ENCODE data around the gene TMEFF2. TPM values are rescaled to one million over a fixed set of nuclear protein-coding genes. Genes with fewer than 3 reads are reported as not detected.

Gene TMEFF2
- total and polyA plus RNA-seq, 2 of the 8 experiments (the other 6 are each of a cell fraction or from before 2014, with no cell fraction given) = 0.91 to 3.7 TPM

DNA sequence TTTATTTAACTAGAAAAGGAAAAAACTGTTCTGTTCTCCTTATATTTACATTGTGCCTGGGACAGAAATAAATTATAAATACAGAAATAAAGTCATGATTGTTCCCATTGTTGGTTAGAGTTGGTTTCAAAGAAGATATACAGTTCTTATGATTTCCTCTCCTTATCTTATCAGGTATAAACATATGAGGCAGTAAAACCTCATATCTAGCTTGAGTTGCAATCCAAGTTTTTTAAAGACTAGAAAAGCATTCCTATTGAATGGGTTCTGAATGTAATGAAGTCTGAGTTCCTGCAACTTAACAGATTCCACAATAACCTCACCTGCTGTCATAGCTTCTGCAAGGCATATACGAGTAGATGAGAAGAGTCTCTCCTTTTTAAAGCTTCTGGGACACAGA lies 233.2 kb downstream of the TMEFF2 start:
- no peak overlapping the region for H2BK20ac ChIP-seq (ENCODE audit: low read length)
- no peak overlapping the region for H4K5ac ChIP-seq (ENCODE audit: insufficient read length, low read depth, low read length)
- ChIA-PET CTCF (ENCODE audit: partially characterized antibody) (interaction anchor here (1.1 kb wide), 1 partner anchor 32 kb away, joined by 3 read pairs; no protein-coding TSS in a partner anchor), POLR2A (ENCODE audit: partially characterized antibody) (no interaction called here)
- H4K91ac ChIP-seq (replicated peaks; ENCODE audit: insufficient read length, low read length) = no peak overlapping the region
- H3K23ac ChIP-seq (ENCODE audit: insufficient read length) = no peak overlapping the region
- H3K4me1 ChIP-seq (replicated peaks in 1 of 4; ENCODE audit: control insufficient read depth in 3 of 4, insufficient read depth in 4 of 4, low read length in 3 of 4) = no peaks in the 10 kb centered on the region
- H2BK15ac ChIP-seq (ENCODE audit: low read length) = no peak overlapping the region
- no peak overlapping the region for H3K9ac ChIP-seq (replicated peaks in 1 of 4; ENCODE audit: extremely low read depth in 1 of 4, low read depth in 3 of 4, low read length in 3 of 4)
- H3K18ac ChIP-seq (ENCODE audit: extremely low read depth, low read length) = no peak overlapping the region
- no peaks in the 10 kb centered on the region; the same call in 1 of the 2 replicates for H3K23me2 ChIP-seq (ENCODE audit: low read depth, low read length)
- 75% methylated on average over 1 of the region's 1 CpG; no CpG with 5 or more reads in 1 of the 2 experiments for WGBS, 2 experiments (ENCODE audit: extremely low coverage in 1 of 2, insufficient coverage in 1 of 2, insufficient read length in 1 of 2, insufficient replicate concordance in 2 of 2, low coverage in 1 of 2, low lambda C conversion rate in 2 of 2, missing lambda C conversion rate in 1 of 2)
- H3K14ac ChIP-seq (ENCODE audit: insufficient read length) = no peak overlapping the region
- no peaks in the 10 kb centered on the region for H3K79me1 ChIP-seq (ENCODE audit: low read depth, low read length)
- no peaks in the 10 kb centered on the region for H4K20me1 ChIP-seq (replicated peaks in 1 of 2; ENCODE audit: control insufficient read depth in 1 of 2, insufficient read depth in 2 of 2, low read length in 2 of 2)
- no peak overlapping the region for H2AK5ac ChIP-seq (ENCODE audit: low read depth, low read length)
- no peaks in the 10 kb centered on the region for H3K9me3 ChIP-seq (ENCODE audit: insufficient read depth in 2 of 2, low read depth in 1 of 2, low read length in 1 of 2)
- no peak overlapping the region for H2BK120ac ChIP-seq (replicated peaks; ENCODE audit: low read depth, low read length)
- H3K79me2 ChIP-seq (ENCODE audit: control insufficient read depth in 1 of 2, insufficient read depth in 2 of 2, low read length in 2 of 2) = no peaks in the 10 kb centered on the region
- no peaks in the 10 kb centered on the region for H3K36me3 ChIP-seq (ENCODE audit: control insufficient read depth in 2 of 4, insufficient read depth in 4 of 4, low read length in 3 of 4)
- H3K4ac ChIP-seq (replicated peaks; ENCODE audit: insufficient read length, low read depth, low read length) = no peak overlapping the region
- H2AFZ ChIP-seq (ENCODE audit: low read length) = no peak overlapping the region
- H3K27me3 ChIP-seq (replicated peaks in 1 of 4; ENCODE audit: control insufficient read depth in 3 of 4, extremely low read depth in 1 of 4, insufficient read depth in 3 of 4, low read length in 3 of 4) = no peaks in the 10 kb centered on the region
- H2BK12ac ChIP-seq (ENCODE audit: low read depth, low read length) = no peak overlapping the region
- no peak overlapping the region for H4K8ac ChIP-seq (ENCODE audit: extremely low read depth, insufficient read depth, low read length)
- H3K27ac ChIP-seq (ENCODE audit: low read depth, low read length) = no peak overlapping the region
- H3K4me2 ChIP-seq (ENCODE audit: insufficient read depth in 1 of 2, low read depth in 2 of 2, low read length in 2 of 2) = no peak overlapping the region
- H3K56ac ChIP-seq (replicated peaks; ENCODE audit: insufficient read length, low read depth, low read length) = no peak overlapping the region
- H3K4me3 ChIP-seq (ENCODE audit: extremely low read depth in 1 of 4, insufficient read depth in 2 of 4, low read depth in 3 of 4, low read length in 4 of 4) = no peak overlapping the region
- FAIRE-seq = no peak
- H2BK5ac ChIP-seq (ENCODE audit: low read depth, low read length) = no peak overlapping the region
- no peak for DNase-seq (ENCODE audit: low read depth in 1 of 2, low spot score in 2 of 2)
- TF ChIP-seq NRF1 (IDR thresholded peaks at IDR 0.05; ENCODE audit: low read depth, low read length) (no peak), KDM1A (IDR thresholded peaks at IDR 0.05; ENCODE audit: borderline replicate concordance, low read length) (no peak)
- TF ChIP-seq, protein P1, sequence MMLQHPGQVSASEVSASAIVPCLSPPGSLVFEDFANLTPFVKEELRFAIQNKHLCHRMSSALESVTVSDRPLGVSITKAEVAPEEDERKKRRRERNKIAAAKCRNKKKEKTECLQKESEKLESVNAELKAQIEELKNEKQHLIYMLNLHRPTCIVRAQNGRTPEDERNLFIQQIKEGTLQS (IDR thresholded peaks at IDR 0.05; ENCODE audit: insufficient read depth, low read depth, low read length) = no peak

Data from H1 (cell line).